NK-92 (cell line): ENCODE measurements around the gene TTC5.
A peak's percentile ranks its signal among the peaks of the same experiment; 100 is the strongest.
"Not testable (repeated sequence)": the region's sequence is repeated elsewhere in the genome, so short reads cannot be mapped to it uniquely, and the experiment has no call there.

Experiments
- DNase-seq: peaks from one replicate; lab custom pipeline; 2025; ENCODE audit not compliant: unreplicated experiment; lab: John Stamatoyannopoulos, UW

The TTC5 gene

GRCh38 chr14:20305265-20306078 is at the start of gene TTC5:
Gene TTC5 (minus strand): TSS chr14:20305951. CDS start chr14:20305937, 14 bp downstream.
- DNase-seq: peak; percentile 26

- no peak for DNase-seq
These were observed 45.1 kb upstream of the TTC5 start for GRCh38 chr14:20350860-20351259.

DNA sequence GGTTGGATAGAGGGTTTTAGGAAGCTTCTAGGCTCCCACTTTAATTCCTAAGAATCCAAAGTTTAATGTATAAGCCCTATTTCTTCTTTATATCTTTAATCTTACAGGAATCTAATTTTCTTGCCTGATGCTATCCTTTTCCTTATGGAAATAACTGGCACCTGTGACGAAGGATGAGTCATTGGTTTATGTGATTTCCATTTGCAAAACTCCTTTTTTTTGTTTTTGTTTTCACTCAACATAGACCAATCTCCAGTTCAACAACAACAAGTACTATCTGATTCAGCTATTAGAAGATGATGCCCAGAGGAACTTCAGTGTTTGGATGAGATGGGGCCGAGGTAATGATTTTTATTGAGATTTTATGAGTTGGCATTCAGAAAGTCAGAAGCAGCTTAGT is 44.5 kb upstream of the TTC5 start:
- DNase-seq: no peak

DNA sequence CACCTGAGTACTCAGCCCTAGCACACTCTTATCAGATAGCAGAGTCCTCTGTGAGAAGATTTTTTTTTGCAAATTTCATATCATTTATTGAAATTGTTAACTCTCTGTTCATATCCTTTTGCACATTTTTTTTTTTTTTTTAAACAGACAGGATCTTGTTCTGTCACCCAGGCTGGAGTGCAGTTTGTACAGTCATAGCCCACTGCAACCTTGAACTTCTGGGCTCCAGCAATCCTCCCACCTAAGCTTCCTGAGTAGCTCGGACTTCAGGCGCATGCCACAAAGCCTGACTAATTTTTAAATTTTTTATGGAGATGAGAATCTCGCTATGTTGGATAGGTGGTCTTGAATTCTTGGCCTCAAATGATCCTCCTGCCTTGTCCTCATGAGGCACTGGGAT is 42.0 kb upstream of the TTC5 start:
- DNase-seq: no peak

GRCh38 chr14:20346713-20347112 is 41.0 kb upstream of the TTC5 start:
- DNase-seq: no peak

- no peak for DNase-seq
These were observed 39.6 kb upstream of the TTC5 start for GRCh38 chr14:20345366-20345765.

DNA sequence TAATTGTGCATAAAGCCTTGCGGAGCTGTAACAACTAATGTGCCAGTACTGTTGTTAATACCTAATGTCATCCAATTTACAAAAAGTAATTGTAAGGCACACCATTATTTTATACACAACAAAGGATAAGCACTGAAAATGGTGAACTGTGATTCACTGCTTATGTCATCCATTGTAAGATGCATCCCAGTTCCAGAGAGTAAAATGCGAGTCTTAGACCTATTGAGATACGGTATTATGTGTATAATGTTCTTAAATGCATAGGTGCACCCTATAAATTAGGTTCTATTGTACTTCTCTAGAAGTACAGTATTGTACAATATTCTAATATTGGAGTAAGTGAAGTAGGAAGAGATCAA is 38.1 kb upstream of the TTC5 start:
- DNase-seq: no peak

DNA sequence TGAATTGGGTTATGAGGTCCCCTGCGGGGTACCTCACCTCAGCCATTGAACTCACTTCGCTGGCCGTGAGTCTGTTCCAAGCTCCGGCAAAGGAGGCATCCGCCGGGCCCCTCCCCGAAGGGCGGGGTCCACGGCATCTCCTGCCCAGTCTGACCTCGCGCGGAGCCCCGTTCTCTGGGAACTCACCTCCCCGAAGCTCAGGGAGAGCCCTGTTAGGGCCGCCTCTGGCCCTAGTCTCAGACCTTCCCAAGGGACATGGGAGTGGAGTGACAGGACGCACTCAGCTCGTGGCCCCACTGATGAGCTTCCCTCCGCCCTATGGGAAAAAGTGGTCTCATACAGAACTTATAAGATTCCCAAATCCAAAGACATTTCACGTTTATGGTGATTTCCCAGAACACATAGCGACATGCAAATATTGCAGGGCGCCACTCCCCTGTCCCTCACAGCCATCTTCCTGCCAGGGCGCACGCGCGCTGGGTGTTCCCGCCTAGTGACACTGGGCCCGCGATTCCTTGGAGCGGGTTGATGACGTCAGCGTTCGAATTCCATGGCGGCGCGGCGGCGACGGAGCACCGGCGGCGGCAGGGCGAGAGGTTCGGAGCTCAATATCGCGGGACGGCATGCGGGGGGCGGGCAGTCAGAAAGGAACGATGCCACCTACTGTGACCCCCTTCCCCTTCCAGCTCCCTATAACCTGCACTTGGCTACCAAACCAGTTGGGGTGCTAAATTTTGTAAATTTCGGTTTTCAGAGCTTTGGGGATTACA is 37.5 kb upstream of the TTC5 start, which contains the start of gene PARP2:
TSS of gene PARP2 (plus strand) at position 544 of the 770 bp plus-strand sequence. CDS start at position 551, 7 bp downstream.
- peak; percentile 67 for DNase-seq

GRCh38 chr14:20341646-20342045 is 35.9 kb upstream of the TTC5 start:
- DNase-seq: no peak

GRCh38 chr14:20341032-20341431 is 35.3 kb upstream of the TTC5 start:
- not testable (repeated sequence) for DNase-seq

GRCh38 chr14:20334017-20334416 is 28.3 kb upstream of the TTC5 start:
- DNase-seq: no peak

DNA sequence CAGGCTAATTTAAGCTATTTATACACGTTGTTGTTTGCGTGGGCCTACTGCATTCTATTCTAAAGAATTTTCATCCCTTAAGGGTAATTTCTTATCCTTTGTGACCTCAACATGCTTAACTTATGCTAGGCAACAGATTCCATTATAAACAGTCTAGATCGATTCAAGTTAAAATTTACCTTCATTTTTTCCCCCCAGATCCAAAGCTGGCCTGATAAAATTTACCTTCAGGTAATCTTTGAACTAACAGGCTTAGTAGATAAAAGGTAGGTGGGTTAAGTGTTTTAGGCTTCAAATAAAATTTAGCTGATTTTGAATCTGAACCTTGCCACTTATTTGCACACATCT is 27.7 kb upstream of the TTC5 start:
- DNase-seq: no peak

GRCh38 chr14:20332788-20333493 is 27.2 kb upstream of the TTC5 start, which contains the start of gene CCNB1IP1:
Gene CCNB1IP1 (minus strand): TSS chr14:20333279. CDS start chr14:20316523, 16,756 bp downstream.
- DNase-seq: no peak

DNA sequence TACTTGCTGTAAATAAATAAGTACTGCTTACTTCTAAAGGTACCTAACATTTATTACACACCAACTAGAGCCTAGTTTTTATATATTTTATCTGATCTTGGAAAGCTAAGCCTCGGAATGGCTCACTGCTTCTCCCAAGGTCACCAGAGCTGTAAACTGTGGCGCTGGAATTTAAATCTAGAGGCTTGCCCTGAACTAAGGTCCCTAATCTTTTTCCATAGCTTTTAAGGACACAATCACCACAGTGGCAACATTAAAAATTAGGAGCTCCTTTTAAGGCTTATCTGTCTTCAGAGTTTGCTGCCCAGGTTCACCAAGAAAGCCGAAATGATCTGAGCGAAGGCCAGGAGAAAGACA is 26.7 kb upstream of the TTC5 start:
- DNase-seq: no peak

DNA sequence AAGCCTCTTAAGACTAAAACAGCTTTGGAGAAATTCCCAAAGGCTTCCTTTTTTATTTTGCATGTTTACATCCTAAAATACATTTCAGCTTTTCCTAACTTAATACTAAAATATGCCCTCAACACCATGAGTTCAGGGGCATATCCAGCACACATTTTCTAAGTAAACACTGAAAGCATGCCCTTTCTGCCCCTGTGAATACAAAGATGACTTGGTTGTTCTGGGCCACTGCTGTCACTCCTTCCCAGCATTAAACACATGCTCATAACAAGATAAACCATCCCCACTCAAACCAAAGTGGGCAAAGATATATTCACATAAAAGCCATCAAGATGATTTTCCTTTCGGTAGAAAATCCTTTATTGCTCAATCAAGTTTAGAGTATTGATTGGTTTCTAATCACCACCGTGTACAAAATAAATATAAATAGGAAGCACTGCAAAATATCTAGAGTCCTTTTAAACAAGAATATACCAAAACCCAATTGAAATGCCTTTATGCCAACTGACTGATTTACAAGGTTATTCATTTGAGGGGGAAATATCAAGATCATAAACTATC is 25.4 kb upstream of the TTC5 start:
- no peak for DNase-seq

DNA sequence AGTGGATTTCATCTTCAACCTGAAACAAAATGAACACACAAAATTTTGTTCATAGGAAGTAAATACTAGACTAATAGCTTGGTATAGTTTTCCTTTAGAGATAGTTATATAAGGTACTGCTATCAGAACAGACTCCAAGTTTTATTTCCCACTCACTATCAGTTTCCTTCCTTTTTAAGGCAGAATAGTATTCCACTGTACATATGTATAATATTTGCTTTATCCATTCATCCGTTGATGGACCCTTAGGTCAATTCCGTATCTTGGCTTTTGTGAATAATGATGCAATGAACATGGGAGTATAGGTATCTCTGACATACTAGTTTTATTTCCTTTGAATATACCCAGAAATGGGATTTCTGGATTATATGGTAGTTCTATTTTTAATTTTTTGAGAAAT is 23.6 kb upstream of the TTC5 start:
- DNase-seq: no peak

- DNase-seq: no peak
These were observed 23.0 kb upstream of the TTC5 start for GRCh38 chr14:20328705-20329104.

DNA sequence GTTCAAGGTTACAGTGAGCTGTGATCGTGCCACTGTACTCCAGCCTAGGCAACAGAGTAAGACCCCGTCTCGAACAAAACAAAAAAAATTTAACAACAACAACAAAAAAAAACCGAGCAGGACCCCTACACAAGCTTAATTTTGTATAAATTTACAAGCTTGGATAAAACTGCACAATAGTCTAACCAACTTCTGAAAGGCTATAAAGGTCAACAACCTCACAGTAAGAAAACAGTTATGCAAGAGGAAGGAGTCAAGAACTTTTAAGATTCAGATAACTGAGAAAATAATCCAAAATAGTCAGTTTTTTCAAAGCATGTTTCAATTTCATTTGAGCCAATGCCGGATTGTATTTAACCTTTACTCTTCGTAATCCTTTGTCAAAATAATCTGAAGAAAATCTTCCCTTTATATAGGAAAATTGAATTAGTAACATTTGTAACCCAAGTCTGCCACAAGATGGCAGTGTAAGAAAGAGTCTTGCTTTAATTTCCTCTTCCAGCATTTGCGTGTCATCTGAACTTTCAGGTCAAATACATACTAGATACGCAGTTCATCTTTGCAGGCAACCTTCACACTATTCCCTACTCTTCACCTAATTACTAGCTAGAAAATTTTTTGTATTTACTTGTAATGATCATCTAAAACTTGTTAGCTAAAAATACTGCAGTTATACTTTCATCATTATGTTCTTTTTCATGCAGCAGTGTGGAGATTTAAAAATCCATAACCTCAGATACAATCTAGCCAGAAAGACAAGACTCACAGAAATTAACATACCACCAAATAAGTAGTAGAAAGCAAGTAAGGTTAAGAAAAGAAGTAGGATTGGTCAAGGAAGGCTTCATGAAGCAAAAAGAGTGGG is 21.5 kb upstream of the TTC5 start:
- no peak for DNase-seq

- no peak for DNase-seq
These were observed 12.0 kb upstream of the TTC5 start for GRCh38 chr14:20317720-20318119.

GRCh38 chr14:20314026-20314425 is 8.3 kb upstream of the TTC5 start:
- DNase-seq: no peak

- DNase-seq: no peak
These were observed 300 bp upstream of the TTC5 start for GRCh38 chr14:20306079-20306423.
